ENCODE measurements around the gene OR1E2.
"Not testable (repeated sequence)": the region's sequence is repeated elsewhere in the genome, so short reads cannot be mapped to it uniquely, and the experiment has no call there.

The OR1E2 gene

DNA sequence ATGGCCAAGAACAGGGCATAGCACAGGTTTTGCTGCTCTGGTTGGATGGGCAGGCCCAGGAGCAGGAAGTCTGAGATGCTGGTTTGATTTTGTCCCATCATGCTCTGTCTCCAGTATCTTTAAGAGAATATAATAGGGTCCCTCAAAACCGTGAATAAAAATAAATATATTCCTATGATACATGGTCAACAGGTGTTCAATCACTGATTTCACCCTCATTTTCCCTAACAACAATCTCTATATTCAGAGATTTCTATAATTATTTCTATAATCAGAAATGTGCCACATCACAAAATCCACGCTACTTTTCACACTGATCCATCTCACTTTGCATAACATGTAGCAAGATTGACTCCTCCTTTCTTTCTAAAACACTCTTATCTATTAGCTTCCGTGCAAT lies at the start of gene OR1E2:
Gene OR1E2 (minus strand): TSS at position 101 of the 400 bp plus-strand sequence. CDS start 0 bp downstream, at position 101.
- no peak for DNase-seq (ENCODE audit: low read depth in 2 of 2)

DNA sequence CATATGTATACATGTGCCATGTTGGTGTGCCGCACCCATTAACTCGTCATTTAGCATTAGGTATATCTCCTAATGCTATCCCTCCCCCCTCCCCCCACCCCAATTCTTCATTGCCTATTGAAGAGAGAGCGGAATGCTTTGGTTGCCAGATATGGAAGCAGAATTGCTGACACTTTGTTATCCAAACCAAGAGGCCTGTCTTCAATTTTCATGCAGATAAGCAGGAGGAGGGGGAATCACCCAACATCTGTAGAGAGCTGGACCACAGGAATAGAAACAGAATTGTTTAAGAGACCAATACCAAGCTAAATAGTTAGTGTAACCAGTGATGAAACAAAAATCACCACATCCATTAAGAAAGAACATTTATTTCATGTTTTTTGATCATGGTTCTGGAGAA lies 49.2 kb upstream of the OR1E2 start:
- DNase-seq (ENCODE audit: low read depth in 2 of 2) = no peak

DNA sequence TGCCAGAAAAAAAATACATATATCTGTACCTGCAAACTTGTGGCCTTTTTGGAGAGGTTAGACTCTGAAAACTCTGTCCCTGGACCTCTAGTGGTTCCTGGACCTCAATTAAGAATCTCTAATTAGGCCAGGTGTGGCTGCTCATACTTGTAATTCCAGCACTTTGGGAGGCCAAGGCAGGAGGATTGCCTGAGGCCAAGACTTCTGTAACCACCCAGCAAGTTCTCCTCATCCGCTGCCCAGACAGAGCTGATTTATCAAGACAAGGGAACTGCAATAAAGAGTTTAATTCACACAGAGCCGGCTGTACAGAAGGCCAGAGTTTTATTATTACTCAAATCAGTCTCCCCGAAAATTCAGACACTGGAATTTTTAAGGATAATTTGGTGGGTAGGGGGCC lies 46.3 kb upstream of the OR1E2 start:
- no peak for DNase-seq (ENCODE audit: low read depth in 2 of 2)

GRCh38 chr17:3475812-3476610 lies 42.4 kb upstream of the OR1E2 start, which contains the start of gene ASPA:
Gene ASPA (plus strand): TSS chr17:3475997. CDS start chr17:3476160, 163 bp downstream.
- DNase-seq (ENCODE audit: low read depth in 2 of 2) = no peak

- DNase-seq (ENCODE audit: low read depth in 2 of 2) = no peak
Measured at GRCh38 chr17:3475251-3475685, 41.6 kb upstream of the OR1E2 start.

DNA sequence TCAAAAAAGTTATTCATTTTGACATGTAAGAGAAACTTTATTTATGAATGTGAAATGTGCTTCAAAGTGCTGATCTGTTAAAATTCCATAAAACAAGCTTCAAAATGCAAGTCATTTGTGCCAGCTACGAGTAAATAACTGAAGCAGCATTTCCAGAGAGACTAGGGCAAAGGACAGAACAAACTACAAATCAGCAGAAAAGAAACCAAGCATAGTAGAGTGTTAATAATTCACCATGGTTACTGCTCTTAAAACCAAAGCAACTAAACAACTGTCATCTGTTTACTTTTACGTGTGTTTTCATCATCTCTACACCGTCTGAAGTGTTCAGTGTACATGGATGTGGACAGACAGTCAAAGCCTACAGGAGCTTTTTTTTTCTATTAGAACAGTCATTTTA lies 40.6 kb upstream of the OR1E2 start:
- no peak for DNase-seq (ENCODE audit: low read depth in 2 of 2)

GRCh38 chr17:3472137-3472536 lies 38.5 kb upstream of the OR1E2 start:
- DNase-seq (ENCODE audit: low read depth in 2 of 2) = no peak

GRCh38 chr17:3471599-3471998 lies 38.0 kb upstream of the OR1E2 start, which contains the start of gene SPATA22:
Gene SPATA22 (minus strand): TSS chr17:3471819. CDS start chr17:3469325, 2,494 bp downstream.
- DNase-seq (ENCODE audit: low read depth in 2 of 2) = no peak

DNA sequence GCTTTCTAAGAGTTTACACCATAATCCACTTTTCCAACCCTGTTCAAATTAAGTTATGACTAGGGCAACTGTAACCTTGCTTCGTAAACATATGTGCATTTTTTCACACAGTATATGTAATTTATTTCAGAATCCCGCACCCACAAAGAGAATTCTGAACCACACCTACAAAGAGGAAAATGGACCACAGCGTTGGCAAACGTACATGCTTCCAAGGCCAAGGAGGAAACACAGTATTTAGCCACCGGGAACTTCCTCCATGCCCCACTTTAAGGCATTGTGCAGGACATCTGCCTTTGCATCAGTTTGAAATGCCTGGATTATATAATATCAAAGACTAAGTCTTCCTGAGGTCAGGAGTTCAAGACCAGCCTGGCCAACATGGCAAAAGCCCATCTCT lies 35.9 kb upstream of the OR1E2 start:
- DNase-seq (ENCODE audit: low read depth in 2 of 2) = no peak

DNA sequence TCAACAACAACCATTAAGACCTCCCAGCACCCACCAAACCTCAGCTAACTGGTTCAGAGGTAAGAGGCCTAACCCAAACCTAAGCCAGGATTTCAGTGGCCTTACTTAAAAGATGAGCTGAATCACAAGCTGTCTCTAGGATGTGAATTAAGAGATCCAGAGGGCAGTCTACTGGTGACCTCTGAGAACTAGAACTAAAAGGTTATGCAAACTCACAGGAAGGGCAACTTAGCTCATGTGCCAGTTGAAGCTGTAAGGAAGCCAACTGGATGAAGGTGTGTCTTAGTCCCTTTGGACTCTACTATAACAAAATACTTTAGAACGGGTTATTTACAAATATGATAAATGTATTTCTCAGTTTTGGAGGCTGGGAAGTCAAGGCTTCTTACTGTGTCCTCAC lies 32.7 kb upstream of the OR1E2 start:
- DNase-seq (ENCODE audit: low read depth in 2 of 2) = not testable (repeated sequence)

GRCh38 chr17:3448059-3448665 lies 14.5 kb upstream of the OR1E2 start:
- DNase-seq (ENCODE audit: low read depth in 2 of 2) = no peak

- no peak for DNase-seq (ENCODE audit: low read depth in 2 of 2)
Measured at GRCh38 chr17:3447625-3448024, 14.0 kb upstream of the OR1E2 start.

DNA sequence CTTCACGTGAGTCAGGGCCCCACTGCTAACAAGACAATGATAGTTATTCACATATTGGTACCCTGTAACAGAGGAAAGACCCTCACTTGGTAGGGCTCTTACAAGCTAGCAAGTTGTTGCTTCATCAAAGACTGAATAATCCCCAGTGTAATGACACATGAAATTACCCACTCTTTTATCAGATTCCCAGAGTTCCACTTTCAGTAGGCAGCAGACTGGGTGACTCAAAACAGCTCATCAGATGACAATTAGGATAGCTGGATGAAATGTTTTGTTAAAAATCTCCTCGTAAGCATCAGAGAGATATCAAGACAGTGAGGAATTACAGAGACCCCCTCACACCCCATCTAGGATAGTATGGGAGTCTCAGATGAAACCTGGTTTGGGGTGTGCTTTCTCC lies 6.8 kb upstream of the OR1E2 start:
- DNase-seq (ENCODE audit: low read depth in 2 of 2) = no peak

GRCh38 chr17:3438368-3438767 lies 4.7 kb upstream of the OR1E2 start:
- no peak for DNase-seq (ENCODE audit: low read depth in 2 of 2)

DNA sequence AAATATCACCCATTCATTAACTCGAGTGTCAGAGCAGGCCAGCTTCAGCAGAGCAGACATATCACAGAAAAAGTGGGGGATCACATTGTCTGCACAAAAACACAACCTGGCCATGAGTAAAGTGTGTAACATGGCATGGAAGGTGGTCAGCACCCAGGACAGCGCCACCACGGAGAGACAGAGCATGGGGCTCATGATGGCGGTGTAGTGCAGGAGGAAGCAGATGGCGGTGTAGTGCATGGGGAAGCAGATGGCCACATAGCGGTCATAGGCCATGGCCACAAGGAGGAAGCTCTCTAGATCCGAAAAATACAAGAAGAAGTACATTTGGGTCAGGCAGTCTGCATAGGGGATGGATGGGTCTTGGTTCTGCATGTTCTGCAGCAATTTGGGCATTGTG lies 426 bp downstream of the OR1E2 start:
- not testable (repeated sequence) for DNase-seq (ENCODE audit: low read depth in 2 of 2)

GRCh38 chr17:3418222-3418621 lies 15.4 kb downstream of the OR1E2 start:
- DNase-seq (ENCODE audit: low read depth in 2 of 2) = no peak

DNA sequence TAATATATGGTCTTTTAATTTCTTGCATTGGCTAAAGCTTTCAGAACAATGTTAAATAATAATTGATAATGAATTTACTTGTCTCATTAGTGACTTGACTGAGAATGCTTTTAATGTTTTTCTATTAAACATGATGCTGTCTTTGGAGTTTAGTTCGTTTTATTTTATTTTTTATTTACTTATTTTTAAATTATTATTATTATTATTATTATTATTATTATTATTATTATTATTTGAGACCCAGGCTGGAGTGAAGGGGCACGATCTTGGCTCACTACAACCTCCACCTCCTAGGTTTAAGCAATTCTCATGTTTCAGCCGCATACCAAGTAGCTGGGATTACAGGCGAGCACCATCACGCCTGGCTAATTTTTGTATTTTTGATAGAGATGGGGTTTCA lies 18.0 kb downstream of the OR1E2 start:
- DNase-seq (ENCODE audit: low read depth in 2 of 2) = no peak

DNA sequence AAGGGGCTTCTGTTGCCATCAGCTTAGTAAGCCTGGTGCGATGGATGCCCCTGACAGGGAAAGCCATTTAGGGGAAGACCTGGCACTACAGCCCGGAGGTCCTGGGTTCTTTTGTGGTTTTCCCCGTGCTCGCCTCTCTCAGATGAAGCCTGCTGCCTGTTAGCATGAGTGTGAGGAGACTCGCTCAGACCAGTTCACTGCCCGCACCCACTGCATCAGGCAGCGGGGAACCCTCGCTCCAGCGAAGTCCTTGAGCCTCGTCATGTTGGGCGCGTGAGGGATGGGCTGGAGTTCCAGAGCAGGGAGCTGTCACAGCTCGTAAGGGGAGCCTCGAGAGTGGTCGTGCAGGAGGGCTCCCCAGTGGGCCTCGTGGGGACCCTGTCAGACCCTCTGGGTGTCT lies 21.4 kb downstream of the OR1E2 start:
- not testable (repeated sequence) for DNase-seq (ENCODE audit: low read depth in 2 of 2)

DNA sequence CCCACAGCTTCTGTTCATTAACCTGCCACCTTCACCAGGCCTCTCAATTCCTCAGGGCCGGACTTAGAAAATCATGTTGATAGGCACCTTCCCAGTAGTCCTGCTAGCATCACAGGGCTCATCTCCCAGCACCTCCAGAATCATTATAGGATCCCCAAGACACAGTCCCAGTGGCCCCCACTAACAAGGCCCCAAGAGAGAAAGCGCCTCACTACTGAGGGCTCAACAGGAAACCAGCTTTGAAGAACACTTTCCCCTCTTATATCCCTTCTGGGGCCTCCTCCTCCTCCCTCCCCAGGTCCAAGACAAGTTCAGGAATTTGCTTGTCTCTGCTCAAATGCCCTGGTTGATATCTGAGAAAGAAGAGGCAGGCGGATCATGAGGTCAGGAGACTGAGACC lies 22.6 kb downstream of the OR1E2 start, which contains the start of gene OR3A3:
Gene OR3A3 (plus strand): TSS at position 301 of the 400 bp plus-strand sequence.
- no peak for DNase-seq (ENCODE audit: low read depth in 2 of 2)

DNA sequence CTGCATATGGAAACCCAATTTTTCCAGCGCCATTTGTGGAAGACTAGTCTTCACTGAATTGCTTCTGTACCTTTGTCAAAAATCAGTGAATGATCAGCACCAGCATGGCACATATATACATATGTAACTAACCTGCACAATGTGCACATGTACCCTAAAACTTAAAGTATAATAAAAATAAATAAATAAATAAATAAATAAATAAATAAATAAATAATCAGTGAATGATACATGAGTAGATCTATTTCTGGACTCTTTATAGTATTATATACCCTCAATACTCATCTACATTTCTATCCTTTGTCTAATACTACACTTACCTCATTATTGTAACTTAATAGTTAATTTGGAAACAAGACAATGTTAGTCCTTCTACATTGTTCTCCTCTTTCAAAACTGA lies 29.8 kb downstream of the OR1E2 start:
- not testable (repeated sequence) for DNase-seq (ENCODE audit: low read depth in 2 of 2)

DNA sequence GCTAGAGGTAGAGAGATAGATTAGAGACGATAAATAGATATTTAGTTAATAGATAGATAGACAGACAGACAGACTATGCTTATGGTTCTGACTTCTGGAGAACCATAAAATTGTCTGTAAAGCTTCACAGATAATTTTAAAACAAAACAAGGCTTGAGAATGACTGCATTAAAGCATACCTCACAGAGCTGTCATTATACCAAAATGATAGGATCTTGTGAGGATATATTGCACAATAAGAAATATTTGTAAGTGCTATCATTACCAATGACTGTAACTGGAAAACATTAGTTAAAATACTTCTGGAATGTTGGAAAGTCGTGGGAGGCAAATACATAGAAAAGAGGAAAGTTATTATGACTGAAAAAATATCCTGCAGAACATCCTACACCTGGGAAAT lies 31.9 kb downstream of the OR1E2 start:
- DNase-seq (ENCODE audit: low read depth in 2 of 2) = no peak

DNA sequence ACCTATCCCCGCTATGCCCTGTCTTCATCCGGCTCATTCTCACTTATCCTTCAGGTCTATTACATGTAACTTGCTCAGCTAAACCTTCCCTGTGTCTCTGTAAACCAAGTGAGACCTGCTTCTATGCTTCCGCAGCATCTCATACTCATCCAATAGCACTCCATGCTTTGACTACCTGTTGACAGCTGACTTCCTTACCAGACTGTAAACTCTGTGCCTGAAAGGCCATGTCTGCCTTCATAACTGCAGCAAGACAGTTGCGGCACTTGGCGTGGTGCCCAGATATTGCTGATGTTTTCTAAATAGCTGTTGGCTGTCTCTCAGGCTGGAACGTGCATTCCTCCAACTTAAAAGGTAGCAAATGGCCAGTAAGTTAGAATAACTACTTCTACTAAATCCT lies 33.6 kb downstream of the OR1E2 start:
- DNase-seq (ENCODE audit: low read depth in 2 of 2) = no peak

GRCh38 chr17:3398310-3398709 lies 35.3 kb downstream of the OR1E2 start, which contains the start of gene OR1E1:
Gene OR1E1 (minus strand): TSS chr17:3398410. CDS start chr17:3398410, 0 bp downstream.
- no peak for DNase-seq (ENCODE audit: low read depth in 2 of 2)
